ENCODE data around the gene MAMLD1.

- TF ChIP-seq, protein P1, sequence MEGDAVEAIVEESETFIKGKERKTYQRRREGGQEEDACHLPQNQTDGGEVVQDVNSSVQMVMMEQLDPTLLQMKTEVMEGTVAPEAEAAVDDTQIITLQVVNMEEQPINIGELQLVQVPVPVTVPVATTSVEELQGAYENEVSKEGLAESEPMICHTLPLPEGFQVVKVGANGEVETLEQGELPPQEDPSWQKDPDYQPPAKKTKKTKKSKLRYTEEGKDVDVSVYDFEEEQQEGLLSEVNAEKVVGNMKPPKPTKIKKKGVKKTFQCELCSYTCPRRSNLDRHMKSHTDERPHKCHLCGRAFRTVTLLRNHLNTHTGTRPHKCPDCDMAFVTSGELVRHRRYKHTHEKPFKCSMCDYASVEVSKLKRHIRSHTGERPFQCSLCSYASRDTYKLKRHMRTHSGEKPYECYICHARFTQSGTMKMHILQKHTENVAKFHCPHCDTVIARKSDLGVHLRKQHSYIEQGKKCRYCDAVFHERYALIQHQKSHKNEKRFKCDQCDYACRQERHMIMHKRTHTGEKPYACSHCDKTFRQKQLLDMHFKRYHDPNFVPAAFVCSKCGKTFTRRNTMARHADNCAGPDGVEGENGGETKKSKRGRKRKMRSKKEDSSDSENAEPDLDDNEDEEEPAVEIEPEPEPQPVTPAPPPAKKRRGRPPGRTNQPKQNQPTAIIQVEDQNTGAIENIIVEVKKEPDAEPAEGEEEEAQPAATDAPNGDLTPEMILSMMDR (IDR thresholded peaks at IDR 0.05; ENCODE audit: low read length): no peak
- no peak for TF ChIP-seq EZH2 (IDR thresholded peaks at IDR 0.05; ENCODE audit: borderline replicate concordance, low read length)
These were observed 38.2 kb upstream of the MAMLD1 start for GRCh38 chrX:150324919-150325318.

All from OCI-LY1 (cell line).